Osteocyte (in vitro differentiated cells): Measurements from ENCODE around the gene STEAP1. TPM values are rescaled to one million over a fixed set of nuclear protein-coding genes. Genes with fewer than 3 reads are reported as not detected.
"Not testable (repeated sequence)": the region's sequence is repeated elsewhere in the genome, so short reads cannot be mapped to it uniquely, and the experiment has no call there.

Experiments used
- DNase-seq: peaks from one replicate; pipeline ENCODE4 v3.0.0; 2021; ENCODE audit warnings: mixed read lengths; ENCODE audit not compliant: unreplicated experiment; ENCODE audit errors: extremely low spot score
- H3K27ac Mint-ChIP-seq: one replicate; pipeline ENCODE4 v1.8.0; 2021; ENCODE audit warnings: mild to moderate bottlenecking, mixed read lengths; ENCODE audit not compliant: unreplicated experiment
- H3K27me3 Mint-ChIP-seq: one replicate; pipeline ENCODE4 v1.8.0; 2021; ENCODE audit warnings: mixed read lengths; ENCODE audit not compliant: unreplicated experiment
- H3K36me3 Mint-ChIP-seq: one replicate; pipeline ENCODE4 v1.8.0; 2021; ENCODE audit warnings: mixed read lengths; ENCODE audit not compliant: unreplicated experiment
- H3K4me1 Mint-ChIP-seq: one replicate; pipeline ENCODE4 v1.8.0; 2021; ENCODE audit warnings: mixed read lengths; ENCODE audit not compliant: unreplicated experiment
- H3K4me3 Mint-ChIP-seq: one replicate; pipeline ENCODE4 v1.8.0; 2021; ENCODE audit warnings: mild to moderate bottlenecking, moderate library complexity, mixed read lengths; ENCODE audit not compliant: unreplicated experiment
- H3K9me3 Mint-ChIP-seq: one replicate; pipeline ENCODE4 v1.8.0; 2021; ENCODE audit warnings: mixed read lengths; ENCODE audit not compliant: unreplicated experiment
- total RNA-seq: library from RNA; stranded (reverse); gene quantifications from 2 replicates; pipeline ENCODE4 v1.2.1, GENCODE V29; 2021
- TF ChIP-seq, protein P1 (sequence below): fragments of 200-600 bp; sonication (generic); IDR thresholded peaks from 2 replicates; pipeline ENCODE4 v1.5.0; 2021; ENCODE audit warnings: antibody characterized with exemption, mild to moderate bottlenecking, moderate library complexity

Gene STEAP1
- total RNA-seq, 1 donor from 2014 or later = not detected

DNA sequence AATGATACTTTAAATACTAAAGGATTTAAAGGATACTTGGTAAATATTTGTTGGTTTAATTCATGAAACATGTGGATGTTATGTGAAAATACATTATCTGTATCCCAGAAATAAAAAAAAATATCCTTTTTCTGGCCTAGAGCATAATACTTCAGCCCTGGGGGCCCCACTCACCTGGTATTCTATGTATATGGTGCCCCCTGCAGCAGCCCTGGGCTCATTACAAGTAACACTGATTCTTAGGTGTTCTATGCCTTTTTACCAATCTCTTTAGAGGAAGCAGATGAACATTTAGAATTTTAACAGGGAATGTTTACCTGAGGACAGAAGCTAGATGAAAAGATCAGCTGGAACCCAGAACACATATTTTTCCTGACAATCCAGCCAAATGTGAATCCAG, 4.8 kb upstream of the STEAP1 start:
- H3K27ac Mint-ChIP-seq, H3K4me3 Mint-ChIP-seq, H3K36me3 Mint-ChIP-seq, DNase-seq, H3K9me3 Mint-ChIP-seq, H3K4me1 Mint-ChIP-seq: not testable (repeated sequence)
- TF ChIP-seq, protein P1, sequence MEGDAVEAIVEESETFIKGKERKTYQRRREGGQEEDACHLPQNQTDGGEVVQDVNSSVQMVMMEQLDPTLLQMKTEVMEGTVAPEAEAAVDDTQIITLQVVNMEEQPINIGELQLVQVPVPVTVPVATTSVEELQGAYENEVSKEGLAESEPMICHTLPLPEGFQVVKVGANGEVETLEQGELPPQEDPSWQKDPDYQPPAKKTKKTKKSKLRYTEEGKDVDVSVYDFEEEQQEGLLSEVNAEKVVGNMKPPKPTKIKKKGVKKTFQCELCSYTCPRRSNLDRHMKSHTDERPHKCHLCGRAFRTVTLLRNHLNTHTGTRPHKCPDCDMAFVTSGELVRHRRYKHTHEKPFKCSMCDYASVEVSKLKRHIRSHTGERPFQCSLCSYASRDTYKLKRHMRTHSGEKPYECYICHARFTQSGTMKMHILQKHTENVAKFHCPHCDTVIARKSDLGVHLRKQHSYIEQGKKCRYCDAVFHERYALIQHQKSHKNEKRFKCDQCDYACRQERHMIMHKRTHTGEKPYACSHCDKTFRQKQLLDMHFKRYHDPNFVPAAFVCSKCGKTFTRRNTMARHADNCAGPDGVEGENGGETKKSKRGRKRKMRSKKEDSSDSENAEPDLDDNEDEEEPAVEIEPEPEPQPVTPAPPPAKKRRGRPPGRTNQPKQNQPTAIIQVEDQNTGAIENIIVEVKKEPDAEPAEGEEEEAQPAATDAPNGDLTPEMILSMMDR = peak; percentile 44
- H3K27me3 Mint-ChIP-seq = peaks cover 24% of the 10 kb centered on the region

DNA sequence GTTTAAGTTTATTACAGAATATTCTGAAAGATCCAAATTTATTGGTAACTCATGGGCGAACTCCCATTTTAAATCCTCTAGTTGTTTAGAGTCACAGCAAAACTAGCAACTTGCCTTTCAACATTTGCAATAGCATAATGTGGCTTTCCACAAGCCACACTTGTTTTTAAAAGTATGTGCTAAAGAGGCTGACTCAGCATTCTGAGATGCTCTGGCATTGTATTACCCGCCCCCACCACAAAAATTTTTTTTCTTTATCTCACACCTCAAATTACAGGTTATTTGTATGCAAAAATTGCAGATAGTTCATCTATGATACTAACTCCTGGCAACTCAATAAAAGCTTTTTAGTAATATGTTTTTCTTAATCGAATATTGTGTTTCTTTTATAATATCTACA, 2.4 kb upstream of the STEAP1 start:
- H3K27ac Mint-ChIP-seq, H3K9me3 Mint-ChIP-seq, H3K4me3 Mint-ChIP-seq, H3K36me3 Mint-ChIP-seq, H3K4me1 Mint-ChIP-seq, DNase-seq: not testable (repeated sequence)
- H3K27me3 Mint-ChIP-seq = peaks cover 32% of the 10 kb centered on the region

GRCh38 chr7:90152642-90153253, 1.5 kb upstream of the STEAP1 start:
- not testable (repeated sequence) for H3K4me3 Mint-ChIP-seq, H3K4me1 Mint-ChIP-seq, H3K27ac Mint-ChIP-seq, H3K36me3 Mint-ChIP-seq, DNase-seq, H3K9me3 Mint-ChIP-seq
- H3K27me3 Mint-ChIP-seq = peaks cover 37% of the 10 kb centered on the region
- TF ChIP-seq, protein P1 = peak; percentile 66

DNA sequence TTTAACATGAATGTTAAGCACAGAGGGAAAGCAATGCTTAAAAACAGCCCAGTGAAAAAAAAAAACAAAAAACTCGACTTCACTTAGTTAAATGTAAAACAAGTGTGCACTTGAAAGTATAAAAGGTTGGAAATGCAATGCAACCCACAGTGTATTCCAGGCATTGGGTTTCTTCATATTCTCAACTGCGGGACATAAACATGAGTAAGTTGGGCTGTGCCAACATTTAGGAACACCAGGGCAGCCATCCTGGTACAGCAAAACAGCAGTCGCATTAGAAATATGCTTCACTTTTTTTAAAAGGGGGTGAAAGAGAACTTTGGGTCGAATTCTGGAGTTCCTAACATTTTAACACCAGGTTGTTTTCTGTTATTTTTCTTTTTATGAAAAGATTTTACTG, 937 bp downstream of the STEAP1 start:
- peaks cover 7% of the 10 kb centered on the region for H3K4me1 Mint-ChIP-seq
- H3K4me3 Mint-ChIP-seq = no peak overlapping the region
- H3K36me3 Mint-ChIP-seq = no peaks in the 10 kb centered on the region
- no peaks in the 10 kb centered on the region for H3K9me3 Mint-ChIP-seq
- H3K27me3 Mint-ChIP-seq = peaks cover 37% of the 10 kb centered on the region
- TF ChIP-seq, protein P1 = no peak
- H3K27ac Mint-ChIP-seq = no peak overlapping the region
- no peak for DNase-seq

GRCh38 chr7:90157331-90157730, 3.1 kb downstream of the STEAP1 start:
- H3K4me1 Mint-ChIP-seq, H3K27ac Mint-ChIP-seq, H3K36me3 Mint-ChIP-seq, H3K4me3 Mint-ChIP-seq, H3K9me3 Mint-ChIP-seq, DNase-seq: not testable (repeated sequence)
- H3K27me3 Mint-ChIP-seq = peaks cover 28% of the 10 kb centered on the region

DNA sequence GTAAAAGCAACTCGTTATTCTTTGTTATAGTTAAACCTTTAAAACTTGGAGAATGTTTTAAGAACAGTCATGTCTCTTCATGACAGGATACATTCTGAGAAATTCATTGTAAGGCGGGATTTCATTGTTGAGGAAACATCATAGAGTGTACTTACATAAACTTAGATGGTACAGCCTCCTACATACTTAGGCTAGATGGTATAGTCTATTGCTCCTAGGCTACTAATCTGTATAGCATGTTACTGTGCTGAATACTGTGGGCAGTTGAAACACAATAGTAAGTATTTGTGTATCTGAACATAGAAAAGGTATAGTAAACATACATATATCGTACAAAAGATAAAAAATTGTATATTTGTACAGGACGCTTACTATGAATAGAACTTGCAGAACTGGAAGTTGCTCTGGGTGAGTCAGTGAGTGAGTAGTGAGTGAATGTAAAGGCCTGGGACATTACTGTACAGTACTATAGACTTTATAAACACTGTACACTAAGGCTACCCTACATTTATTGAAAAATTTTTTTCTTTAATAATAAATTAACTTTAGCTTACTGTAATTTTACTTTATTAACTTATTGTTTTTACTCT, 3.6 kb downstream of the STEAP1 start:
- not testable (repeated sequence) for DNase-seq, H3K27ac Mint-ChIP-seq, H3K9me3 Mint-ChIP-seq, H3K4me3 Mint-ChIP-seq, H3K4me1 Mint-ChIP-seq, H3K36me3 Mint-ChIP-seq
- peaks cover 28% of the 10 kb centered on the region for H3K27me3 Mint-ChIP-seq
